ENCODE data around the gene FCN2. TPM values are rescaled to one million over a fixed set of nuclear protein-coding genes. Genes with fewer than 3 reads are reported as not detected.
"Not testable (repeated sequence)": the region's sequence is repeated elsewhere in the genome, so short reads cannot be mapped to it uniquely, and the experiment has no call there.

Gene FCN2
- total RNA-seq, 1 experiment from 2014 or later = not detected

- no peak for DNase-seq (ENCODE audit: low read depth)
These were observed 32.7 kb upstream of the FCN2 start for GRCh38 chr9:134847752-134848432.

GRCh38 chr9:134848504-134848903 lies 32.1 kb upstream of the FCN2 start:
- no peak for DNase-seq (ENCODE audit: low read depth)

GRCh38 chr9:134850611-134851010 lies 30.0 kb upstream of the FCN2 start:
- DNase-seq (ENCODE audit: low read depth) = no peak

GRCh38 chr9:134851020-134851419 lies 29.6 kb upstream of the FCN2 start:
- no peak for DNase-seq (ENCODE audit: low read depth)

GRCh38 chr9:134852906-134853654 lies 27.5 kb upstream of the FCN2 start:
- no peak for DNase-seq (ENCODE audit: low read depth)

- no peak for DNase-seq (ENCODE audit: low read depth)
These were observed 26.7 kb upstream of the FCN2 start for GRCh38 chr9:134853893-134854292.

- no peak for DNase-seq (ENCODE audit: low read depth)
These were observed 26.0 kb upstream of the FCN2 start for GRCh38 chr9:134854541-134854981.

- DNase-seq (ENCODE audit: low read depth) = no peak
These were observed 25.2 kb upstream of the FCN2 start for GRCh38 chr9:134855231-134855899.

- DNase-seq (ENCODE audit: low read depth) = no peak
These were observed 24.7 kb upstream of the FCN2 start for GRCh38 chr9:134855900-134856377.

- not testable (repeated sequence) for DNase-seq (ENCODE audit: low read depth)
These were observed 23.2 kb upstream of the FCN2 start for GRCh38 chr9:134857451-134857850.

- peak; percentile 84 for DNase-seq (ENCODE audit: low read depth)
These were observed 22.4 kb upstream of the FCN2 start for GRCh38 chr9:134858051-134858841.

GRCh38 chr9:134860510-134860909 lies 20.1 kb upstream of the FCN2 start:
- DNase-seq (ENCODE audit: low read depth) = no peak

- DNase-seq (ENCODE audit: low read depth) = no peak
These were observed 18.8 kb upstream of the FCN2 start for GRCh38 chr9:134861595-134862334.

- DNase-seq (ENCODE audit: low read depth) = no peak
These were observed 17.2 kb upstream of the FCN2 start for GRCh38 chr9:134863306-134863902.

GRCh38 chr9:134863941-134864820 lies 16.4 kb upstream of the FCN2 start:
- no peak for DNase-seq (ENCODE audit: low read depth)

- DNase-seq (ENCODE audit: low read depth) = no peak
These were observed 15.8 kb upstream of the FCN2 start for GRCh38 chr9:134864821-134865190.

GRCh38 chr9:134867917-134868750 lies 12.5 kb upstream of the FCN2 start:
- no peak for DNase-seq (ENCODE audit: low read depth)

GRCh38 chr9:134868751-134869553 lies 11.7 kb upstream of the FCN2 start:
- no peak for DNase-seq (ENCODE audit: low read depth)

Data from Daoy (cell line).